ENCODE measurements around the gene ZNF430. TPM values are rescaled to one million over a fixed set of nuclear protein-coding genes. Genes with fewer than 3 reads are reported as not detected.
"Not testable (repeated sequence)": the region's sequence is repeated elsewhere in the genome, so short reads cannot be mapped to it uniquely, and the experiment has no call there.

ZNF430 gene
- total and polyA plus RNA-seq, 10 of the 15 experiments (the other 5 are each of a cell fraction or from before 2014, with no cell fraction given): 4.6 to 19.0 (median 12.1) TPM

DNA sequence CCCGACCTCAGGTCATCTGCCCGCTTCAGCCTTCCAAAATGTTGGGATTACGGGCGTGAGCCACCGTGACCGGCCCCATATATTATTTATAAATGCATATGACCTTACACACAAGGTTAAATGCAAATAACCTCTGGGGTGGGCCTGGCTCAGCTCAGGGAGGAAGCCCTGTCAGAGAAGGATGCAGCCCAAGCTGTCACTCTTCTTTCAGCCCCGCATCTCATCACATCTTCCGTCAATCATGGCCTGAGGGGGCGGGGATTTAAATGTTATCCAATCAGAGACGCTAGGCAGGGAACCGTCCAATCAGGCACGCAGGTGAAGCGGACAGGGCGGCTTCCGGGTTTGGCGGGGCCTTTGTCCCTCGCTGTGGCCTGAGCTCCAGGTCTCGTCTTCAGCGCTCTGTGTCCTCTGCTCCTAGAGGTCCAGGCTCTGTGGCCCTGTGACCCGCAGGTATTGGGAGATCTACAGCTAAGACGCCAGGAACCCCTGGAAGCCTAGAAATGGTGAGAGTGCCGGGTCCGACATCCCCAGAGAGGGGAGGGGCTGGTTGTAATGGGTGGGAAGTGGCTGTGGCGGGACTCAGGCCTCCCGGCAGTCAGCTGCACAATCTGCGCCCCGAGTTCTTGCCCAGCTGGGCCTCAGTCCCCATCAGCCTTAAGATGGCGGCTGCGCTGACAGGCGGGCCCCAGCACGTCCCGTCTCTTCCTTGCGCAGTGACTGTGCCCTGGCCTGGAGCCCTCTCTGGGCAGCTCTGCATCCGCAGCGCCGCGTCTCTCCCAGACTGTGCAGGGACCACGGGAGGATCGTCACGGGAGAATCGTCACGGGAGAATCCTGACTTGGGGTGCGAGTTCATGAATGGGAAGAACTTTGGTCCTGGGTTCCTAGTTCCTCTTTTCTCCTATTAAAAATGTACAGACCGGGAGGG, at the start of gene ZNF430 (continued):
- TF ChIP-seq IRF3 (IDR thresholded peaks at IDR 0.05): peak; percentile 86
- TF ChIP-seq, protein P1, sequence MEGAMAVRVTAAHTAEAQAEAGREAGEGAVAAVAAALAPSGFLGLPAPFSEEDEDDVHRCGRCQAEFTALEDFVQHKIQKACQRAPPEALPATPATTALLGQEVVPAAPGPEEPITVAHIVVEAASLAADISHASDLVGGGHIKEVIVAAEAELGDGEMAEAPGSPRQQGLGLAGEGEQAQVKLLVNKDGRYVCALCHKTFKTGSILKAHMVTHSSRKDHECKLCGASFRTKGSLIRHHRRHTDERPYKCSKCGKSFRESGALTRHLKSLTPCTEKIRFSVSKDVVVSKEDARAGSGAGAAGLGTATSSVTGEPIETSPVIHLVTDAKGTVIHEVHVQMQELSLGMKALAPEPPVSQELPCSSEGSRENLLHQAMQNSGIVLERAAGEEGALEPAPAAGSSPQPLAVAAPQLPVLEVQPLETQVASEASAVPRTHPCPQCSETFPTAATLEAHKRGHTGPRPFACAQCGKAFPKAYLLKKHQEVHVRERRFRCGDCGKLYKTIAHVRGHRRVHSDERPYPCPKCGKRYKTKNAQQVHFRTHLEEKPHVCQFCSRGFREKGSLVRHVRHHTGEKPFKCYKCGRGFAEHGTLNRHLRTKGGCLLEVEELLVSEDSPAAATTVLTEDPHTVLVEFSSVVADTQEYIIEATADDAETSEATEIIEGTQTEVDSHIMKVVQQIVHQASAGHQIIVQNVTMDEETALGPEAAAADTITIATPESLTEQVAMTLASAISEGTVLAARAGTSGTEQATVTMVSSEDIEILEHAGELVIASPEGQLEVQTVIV (IDR thresholded peaks at IDR 0.05; ENCODE audit: borderline replicate concordance, partially characterized antibody): peak; percentile 93
- no peak for TF ChIP-seq RCOR1 (conservative IDR thresholded peaks at IDR 0.05; ENCODE audit: low read depth, low read length)
- peak in 1 of 2 experiments; percentile 33; a peak in 1 of 4 replicates for TF ChIP-seq BHLHE40 (IDR thresholded peaks at IDR 0.05; ENCODE audit: borderline replicate concordance in 1 of 2, low read depth in 2 of 2, low read length in 1 of 2)
- TF ChIP-seq, protein P2, sequence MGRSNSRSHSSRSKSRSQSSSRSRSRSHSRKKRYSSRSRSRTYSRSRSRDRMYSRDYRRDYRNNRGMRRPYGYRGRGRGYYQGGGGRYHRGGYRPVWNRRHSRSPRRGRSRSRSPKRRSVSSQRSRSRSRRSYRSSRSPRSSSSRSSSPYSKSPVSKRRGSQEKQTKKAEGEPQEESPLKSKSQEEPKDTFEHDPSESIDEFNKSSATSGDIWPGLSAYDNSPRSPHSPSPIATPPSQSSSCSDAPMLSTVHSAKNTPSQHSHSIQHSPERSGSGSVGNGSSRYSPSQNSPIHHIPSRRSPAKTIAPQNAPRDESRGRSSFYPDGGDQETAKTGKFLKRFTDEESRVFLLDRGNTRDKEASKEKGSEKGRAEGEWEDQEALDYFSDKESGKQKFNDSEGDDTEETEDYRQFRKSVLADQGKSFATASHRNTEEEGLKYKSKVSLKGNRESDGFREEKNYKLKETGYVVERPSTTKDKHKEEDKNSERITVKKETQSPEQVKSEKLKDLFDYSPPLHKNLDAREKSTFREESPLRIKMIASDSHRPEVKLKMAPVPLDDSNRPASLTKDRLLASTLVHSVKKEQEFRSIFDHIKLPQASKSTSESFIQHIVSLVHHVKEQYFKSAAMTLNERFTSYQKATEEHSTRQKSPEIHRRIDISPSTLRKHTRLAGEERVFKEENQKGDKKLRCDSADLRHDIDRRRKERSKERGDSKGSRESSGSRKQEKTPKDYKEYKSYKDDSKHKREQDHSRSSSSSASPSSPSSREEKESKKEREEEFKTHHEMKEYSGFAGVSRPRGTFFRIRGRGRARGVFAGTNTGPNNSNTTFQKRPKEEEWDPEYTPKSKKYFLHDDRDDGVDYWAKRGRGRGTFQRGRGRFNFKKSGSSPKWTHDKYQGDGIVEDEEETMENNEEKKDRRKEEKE (IDR thresholded peaks at IDR 0.05): no peak
- TF ChIP-seq CHD4 (IDR thresholded peaks at IDR 0.05): no peak
- TF ChIP-seq ZZZ3 (IDR thresholded peaks at IDR 0.05; ENCODE audit: control insufficient read depth, insufficient read length, low read depth): no peak
- no peak for TF ChIP-seq SMAD1 (IDR thresholded peaks at IDR 0.05; ENCODE audit: low read depth, partially characterized antibody)

DNA sequence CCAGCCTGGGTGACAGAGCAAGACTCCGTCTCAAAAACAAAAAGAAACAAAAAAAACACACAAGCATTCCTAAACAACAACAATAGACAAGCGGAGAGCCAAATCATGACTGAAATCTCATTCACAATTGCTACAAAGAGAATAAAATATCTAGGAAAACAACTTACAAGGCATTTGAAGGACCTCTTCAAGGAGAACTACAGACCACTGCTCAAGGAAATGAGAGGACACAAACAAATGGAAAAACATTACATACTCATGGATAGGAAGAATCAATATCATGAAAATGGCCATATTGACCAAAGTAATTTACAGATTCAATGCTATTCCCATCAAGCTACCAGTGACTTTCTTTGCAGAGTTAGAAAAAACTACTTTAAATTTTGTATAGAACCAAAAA, 27.7 kb upstream of the ZNF430 start:
- FAIRE-seq; H2AFZ ChIP-seq (ENCODE audit: control insufficient read depth, low read depth, low read length); intact Hi-C loops (cut with micrococcal nuclease; ENCODE audit: unreplicated experiment); H3K4me2 ChIP-seq (ENCODE audit: control insufficient read depth, insufficient read depth); BruUV-seq (replicated peaks); H3K9me3 ChIP-seq (replicated peaks; ENCODE audit: control insufficient read depth, insufficient read depth, low read length); RAD21 ChIA-PET (ENCODE audit: unreplicated experiment); in situ Hi-C loops (cut with MboI); H4K20me1 ChIP-seq (ENCODE audit: control insufficient read depth, insufficient read depth); H3K27me3 ChIP-seq (replicated peaks in 1 of 2; ENCODE audit: control insufficient read depth in 2 of 2, insufficient read depth in 2 of 2, low read length in 1 of 2); H3K4me1 ChIP-seq (ENCODE audit: control insufficient read depth, insufficient read depth, low read length); H3K9ac ChIP-seq (ENCODE audit: control insufficient read depth, insufficient read depth, low read length); CTCF ChIA-PET; H3K36me3 ChIP-seq (ENCODE audit: control insufficient read depth in 2 of 2, insufficient read depth in 2 of 2, low read length in 1 of 2); H3K4me3 ChIP-seq; ATAC-seq; H3K27ac ChIP-seq (ENCODE audit: control insufficient read depth, insufficient read depth); H3K79me2 ChIP-seq (ENCODE audit: control insufficient read depth, insufficient read depth, low read length); DNase-seq (ENCODE audit: low read depth, low spot score); POLR2A ChIA-PET: not testable (repeated sequence)
- 63% methylated on average over 2 of the region's 2 CpGs for WGBS (ENCODE audit: insufficient coverage, insufficient replicate concordance, low lambda C conversion rate, missing lambda C conversion rate)
- SMC1A ChIA-PET (ENCODE audit: uncharacterized antibody, unreplicated experiment): interaction anchor here (1.3 kb wide), 1 partner anchor 14 kb away, joined by 3 read pairs; no protein-coding TSS in a partner anchor
